Vagina (tissue), 2 donors: ENCODE measurements around the gene TATDN3. TPM values are rescaled to one million over a fixed set of nuclear protein-coding genes. Genes with fewer than 3 reads are reported as not detected.

Source experiments
- DNase-seq, 2 donors: peaks; one replicate each; pipeline ENCODE4 v3.0.0-alpha.2; 2017; ENCODE audit errors: extremely low spot score in 2 of 2
- H3K27ac ChIP-seq: fragments of 200-600 bp; sonication (generic); one replicate; pipeline ENCODE4 v1.5.1; 2019
- H3K27me3 ChIP-seq: fragments of 200-600 bp; sonication (generic); one replicate; pipeline ENCODE4 v1.5.1; 2019
- H3K36me3 ChIP-seq, 2 donors: fragments of 200-600 bp; sonication (generic); one replicate each; pipeline ENCODE4 v1.5.1; 2017 to 2019
- H3K4me1 ChIP-seq: fragments of 200-600 bp; sonication (generic); one replicate; pipeline ENCODE4 v1.5.1; 2019
- H3K4me3 ChIP-seq, 2 donors: fragments of 200-600 bp; sonication (generic); 1 replicate in 1 of 2; 2 replicates in 1 of 2; pipeline ENCODE4 v1.5.1; 2016 to 2019
- H3K9me3 ChIP-seq: fragments of 200-600 bp; sonication (generic); one replicate; pipeline ENCODE4 v1.5.1; 2019
- CTCF ChIP-seq, 3 experiments: fragments of 450-650 bp in 2 of 3; fragments of 200-600 bp in 1 of 3; sonication (generic) in 1 of 3; IDR thresholded peaks; one replicate each; pipeline ENCODE4 v1.5.1; 2017 to 2019; ENCODE audit warnings: antibody characterized with exemption in 3 of 3, mild to moderate bottlenecking in 2 of 3, moderate library complexity in 2 of 3
- POLR2A ChIP-seq, 2 donors: fragments of 450-650 bp; IDR thresholded peaks; one replicate each; pipeline ENCODE4 v1.6.1; 2017; ENCODE audit warnings: antibody characterized with exemption in 2 of 2, mild to moderate bottlenecking in 2 of 2, moderate library complexity in 2 of 2
- POLR2AphosphoS5 ChIP-seq, 2 donors: sonication (generic); formaldehyde crosslinking; IDR thresholded peaks; one replicate each; pipeline ENCODE4 v1.9.0; 2017; ENCODE audit warnings: antibody characterized with exemption in 2 of 2, mild to moderate bottlenecking in 2 of 2, low read depth in 1 of 2; ENCODE audit not compliant: insufficient read depth in 1 of 2
- intact Hi-C: fragments of 100-400 bp; cut with DNase I; formaldehyde crosslinking; loops from one replicate; pipeline ENCODE4 v1.15.1; 2023
- total RNA-seq: library from RNA; depleted of rRNA; stranded (reverse); fragments of >200 nt; gene quantifications from one replicate; pipeline ENCODE4 v1.2.3, GENCODE V29; 2016

Gene TATDN3
- total RNA-seq, 1 donor from 2014 or later: 6.9 TPM

- Histone ChIP-seq H3K36me3 (peaks cover 0 to 26% of the 10 kb centered on the region in 2 donors), H3K27ac (no peak overlapping the region), H3K27me3 (no peaks in the 10 kb centered on the region), H3K9me3 (no peaks in the 10 kb centered on the region), H3K4me1 (no peaks in the 10 kb centered on the region), H3K4me3 (no peak overlapping the region)
- no peak for DNase-seq
- no peak for TF ChIP-seq POLR2A (IDR thresholded peaks at IDR 0.05)
- TF ChIP-seq POLR2AphosphoS5 (IDR thresholded peaks at IDR 0.05; ENCODE audit: insufficient read depth in 1 of 2, low read depth in 1 of 2): no peak
- TF ChIP-seq CTCF (IDR thresholded peaks at IDR 0.05): no peak
- intact Hi-C loops: loop anchor here (5.0 to 10.0 kb wide), 2 partner anchors 113 to 306 kb away; no protein-coding TSS in a partner anchor
Measured at GRCh38 chr1:212780759-212781158, 10.9 kb upstream of the TATDN3 start.

- no peak overlapping the region for H3K4me3 ChIP-seq
- H3K9me3 ChIP-seq: no peaks in the 10 kb centered on the region
- no peaks in the 10 kb centered on the region for H3K27me3 ChIP-seq
- no peak for TF ChIP-seq CTCF (IDR thresholded peaks at IDR 0.05)
- no peak for TF ChIP-seq POLR2A (IDR thresholded peaks at IDR 0.05)
- TF ChIP-seq POLR2AphosphoS5 (IDR thresholded peaks at IDR 0.05; ENCODE audit: insufficient read depth in 1 of 2, low read depth in 1 of 2): no peak
- H3K36me3 ChIP-seq: peaks cover 0 to 31% of the 10 kb centered on the region in 2 donors
- DNase-seq: no peak
- no peaks in the 10 kb centered on the region for H3K4me1 ChIP-seq
- intact Hi-C loops: loop anchor here (5.0 to 10.0 kb wide), 2 partner anchors 114 to 306 kb away; no protein-coding TSS in a partner anchor
- no peak overlapping the region for H3K27ac ChIP-seq
Measured at GRCh38 chr1:212781225-212781624, 10.5 kb upstream of the TATDN3 start.

- intact Hi-C loops: loop anchor here (5.0 to 10.0 kb wide), 2 partner anchors 115 to 308 kb away; no protein-coding TSS in a partner anchor
- TF ChIP-seq POLR2AphosphoS5 (IDR thresholded peaks at IDR 0.05; ENCODE audit: insufficient read depth in 1 of 2, low read depth in 1 of 2) (no peak), CTCF (IDR thresholded peaks at IDR 0.05) (peak in 2 of 3 experiments; percentile 19 to 55)
- Histone ChIP-seq H3K4me1 (no peaks in the 10 kb centered on the region), H3K27me3 (no peaks in the 10 kb centered on the region), H3K4me3 (no peak overlapping the region), H3K36me3 (peaks cover 0 to 37% of the 10 kb centered on the region in 2 donors), H3K9me3 (no peaks in the 10 kb centered on the region), H3K27ac (no peak overlapping the region)
- no peak for DNase-seq
Measured at GRCh38 chr1:212782422-212783154, 9.1 kb upstream of the TATDN3 start.

GRCh38 chr1:212783976-212784375 is 7.7 kb upstream of the TATDN3 start:
- Histone ChIP-seq H3K4me3 (no peak overlapping the region), H3K27ac (no peak overlapping the region), H3K9me3 (no peaks in the 10 kb centered on the region), H3K36me3 (peaks cover 0 to 37% of the 10 kb centered on the region in 2 donors), H3K27me3 (no peaks in the 10 kb centered on the region), H3K4me1 (peaks cover 3% of the 10 kb centered on the region)
- no peak for DNase-seq
- no peak for TF ChIP-seq POLR2AphosphoS5 (IDR thresholded peaks at IDR 0.05; ENCODE audit: insufficient read depth in 1 of 2, low read depth in 1 of 2)
- no peak for TF ChIP-seq CTCF (IDR thresholded peaks at IDR 0.05)
- no peak for TF ChIP-seq POLR2A (IDR thresholded peaks at IDR 0.05)
- intact Hi-C loops: loop anchor here (5.0 to 10.0 kb wide), 2 partner anchors 117 to 309 kb away; no protein-coding TSS in a partner anchor

GRCh38 chr1:212785871-212786270 is 5.8 kb upstream of the TATDN3 start:
- no peak for DNase-seq
- TF ChIP-seq POLR2A (IDR thresholded peaks at IDR 0.05) (no peak), POLR2AphosphoS5 (IDR thresholded peaks at IDR 0.05; ENCODE audit: insufficient read depth in 1 of 2, low read depth in 1 of 2) (no peak), CTCF (IDR thresholded peaks at IDR 0.05) (no peak)
- H3K4me1 ChIP-seq: peaks cover 21% of the 10 kb centered on the region
- no peaks in the 10 kb centered on the region for H3K9me3 ChIP-seq
- intact Hi-C loops: loop anchor here (10.0 kb wide), 1 partner anchor 311 kb away; no protein-coding TSS in a partner anchor
- no peaks in the 10 kb centered on the region for H3K27me3 ChIP-seq
- no peak overlapping the region for H3K4me3 ChIP-seq
- no peak overlapping the region for H3K27ac ChIP-seq
- peaks cover 0 to 37% of the 10 kb centered on the region in 2 donors for H3K36me3 ChIP-seq
